GM23338 (cell line): ENCODE measurements around the gene DDR2.

ENCODE experiments used
- CTCF ChIP-seq, 2 experiments: fragments of 200-600 bp in 1 of 2; sonication (generic) in 1 of 2; conservative IDR thresholded peaks; 2 replicates each; pipeline versions ENCODE4 v1.5.1 to v1.6.1; 2016 to 2017; ENCODE audit warnings: antibody characterized with exemption in 2 of 2, low read depth in 2 of 2, mild to moderate bottlenecking in 2 of 2, moderate library complexity in 1 of 2
- ETS1 ChIP-seq: IDR thresholded peaks from 2 replicates; pipeline ENCODE4 v1.6.1; 2016; ENCODE audit warnings: antibody characterized with exemption
- EZH2 ChIP-seq: fragments of 200-600 bp; sonication (generic); IDR thresholded peaks from one replicate; pipeline ENCODE4 v1.8.0; 2017; ENCODE audit warnings: antibody characterized with exemption, mild to moderate bottlenecking, low read depth; ENCODE audit not compliant: unreplicated experiment
- EZH2phosphoT487 ChIP-seq: fragments of 200-600 bp; sonication (generic); IDR thresholded peaks from one replicate; pipeline ENCODE4 v1.8.1; 2018; ENCODE audit warnings: antibody characterized with exemption; ENCODE audit not compliant: unreplicated experiment
- JUNB ChIP-seq: IDR thresholded peaks from one replicate; pipeline ENCODE4 v1.6.1; 2016; ENCODE audit warnings: antibody characterized with exemption; ENCODE audit not compliant: unreplicated experiment
- NANOG ChIP-seq: IDR thresholded peaks from 2 replicates; pipeline ENCODE4 v1.6.1; 2016; ENCODE audit warnings: antibody characterized with exemption, borderline replicate concordance
- POLR2AphosphoS5 ChIP-seq: IDR thresholded peaks from 2 replicates; pipeline ENCODE4 v1.6.1; 2016; ENCODE audit warnings: antibody characterized with exemption, low read depth
- REST ChIP-seq: IDR thresholded peaks from one replicate; pipeline ENCODE4 v1.6.1; 2018; ENCODE audit warnings: antibody characterized with exemption; ENCODE audit not compliant: unreplicated experiment
- STAT1 ChIP-seq: IDR thresholded peaks from one replicate; pipeline ENCODE4 v1.6.1; 2016; ENCODE audit warnings: antibody characterized with exemption; ENCODE audit not compliant: unreplicated experiment
- ZNF114 ChIP-seq: fragments of 250-450 bp; sonication (Bioruptor Pico); IDR thresholded peaks from 2 replicates; pipeline ENCODE4 v1.5.0; 2020; ENCODE audit warnings: mild to moderate bottlenecking, moderate library complexity

GRCh38 chr1:162728573-162728972, 96.3 kb downstream of the DDR2 start:
- TF ChIP-seq STAT1 = no peak
- TF ChIP-seq ETS1 = no peak
- TF ChIP-seq CTCF (conservative IDR thresholded peaks at IDR 0.05; ENCODE audit: low read depth in 2 of 2) = no peak
- TF ChIP-seq REST = no peak
- no peak for TF ChIP-seq EZH2
- no peak for TF ChIP-seq JUNB
- no peak for TF ChIP-seq POLR2AphosphoS5
- no peak for TF ChIP-seq EZH2phosphoT487
- TF ChIP-seq ZNF114 = no peak
- no peak for TF ChIP-seq NANOG
